NCI-H1048 (cell line): ENCODE measurements around the gene RAB6A.
"Not testable (repeated sequence)": the region's sequence is repeated elsewhere in the genome, so short reads cannot be mapped to it uniquely, and the experiment has no call there.

ENCODE experiments used
- DNase-seq: peaks from one replicate; lab custom pipeline; 2025; lab: John Stamatoyannopoulos, UW

RAB6A gene

DNA sequence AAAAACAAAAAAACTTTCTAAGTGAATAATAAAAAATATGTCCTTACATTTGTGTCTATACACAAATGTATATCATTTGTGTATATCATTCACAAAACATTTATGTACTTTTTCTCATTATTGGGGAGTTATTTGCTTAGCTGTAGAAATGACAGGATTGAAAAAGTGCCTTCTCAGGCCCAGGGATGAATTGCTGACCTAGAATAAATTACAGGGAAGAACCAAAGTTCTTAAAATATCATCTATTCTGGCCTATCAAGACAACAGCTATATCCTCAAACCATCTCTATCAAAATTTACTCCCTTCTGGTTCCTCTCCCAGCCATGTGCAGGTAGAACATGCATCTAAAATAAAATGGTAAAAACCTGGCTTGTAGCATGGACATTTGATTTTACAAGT lies 1.9 kb upstream of the RAB6A start:
- no peak for DNase-seq

DNA sequence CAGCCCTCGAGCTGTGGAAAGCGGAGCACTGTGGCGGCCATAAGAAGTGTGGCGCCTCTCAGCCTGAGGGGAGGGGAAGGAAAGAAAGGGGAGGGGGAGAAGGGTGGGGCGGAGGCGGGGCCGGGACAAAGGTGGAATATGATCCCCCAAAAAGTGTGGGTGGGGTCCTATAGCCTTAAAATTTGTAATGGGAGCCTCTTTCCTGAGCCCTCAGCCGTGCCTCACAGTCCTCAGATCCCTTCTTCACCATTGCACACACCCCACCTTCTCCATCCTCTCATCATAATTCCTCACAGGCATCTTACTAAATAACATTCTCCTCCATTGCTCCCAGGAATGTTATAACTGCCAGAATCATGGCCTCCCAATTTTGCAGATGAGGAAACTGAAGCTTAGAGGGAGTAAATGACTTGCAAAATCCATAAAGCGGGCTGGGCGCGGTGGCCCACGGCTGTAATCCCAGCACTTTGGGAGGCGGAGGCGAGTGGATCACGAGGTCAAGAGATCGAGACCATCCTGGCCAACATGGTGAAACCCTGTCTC lies 600 bp upstream of the RAB6A start:
- no peak for DNase-seq

DNA sequence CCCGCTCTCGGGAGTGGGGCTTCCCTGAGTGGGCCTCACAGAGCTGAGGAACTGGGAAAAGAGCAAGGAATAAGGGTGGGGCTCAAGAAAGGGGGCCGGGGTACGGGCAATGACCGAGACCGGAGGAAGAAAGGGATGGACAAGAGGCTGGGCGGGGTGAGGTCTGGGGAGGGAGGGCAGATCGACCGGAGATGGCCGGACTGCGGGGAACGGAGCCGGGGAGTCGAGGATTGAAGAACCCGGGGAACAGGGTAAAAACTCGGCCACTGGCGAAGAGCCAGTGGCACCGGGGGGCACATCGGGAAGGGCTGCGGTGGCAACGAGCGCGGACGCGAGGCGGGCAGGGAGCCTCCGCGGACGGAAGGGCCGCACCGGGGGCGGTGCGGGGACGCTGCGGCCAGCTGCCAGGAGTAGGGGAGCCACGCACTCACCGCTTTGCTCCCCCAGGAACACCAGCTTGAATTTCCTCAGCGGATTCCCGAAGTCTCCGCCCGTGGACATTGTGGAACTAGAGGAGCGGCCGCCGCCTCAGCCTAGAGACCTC lies 667 bp downstream of the RAB6A start:
- DNase-seq, result no peak

DNA sequence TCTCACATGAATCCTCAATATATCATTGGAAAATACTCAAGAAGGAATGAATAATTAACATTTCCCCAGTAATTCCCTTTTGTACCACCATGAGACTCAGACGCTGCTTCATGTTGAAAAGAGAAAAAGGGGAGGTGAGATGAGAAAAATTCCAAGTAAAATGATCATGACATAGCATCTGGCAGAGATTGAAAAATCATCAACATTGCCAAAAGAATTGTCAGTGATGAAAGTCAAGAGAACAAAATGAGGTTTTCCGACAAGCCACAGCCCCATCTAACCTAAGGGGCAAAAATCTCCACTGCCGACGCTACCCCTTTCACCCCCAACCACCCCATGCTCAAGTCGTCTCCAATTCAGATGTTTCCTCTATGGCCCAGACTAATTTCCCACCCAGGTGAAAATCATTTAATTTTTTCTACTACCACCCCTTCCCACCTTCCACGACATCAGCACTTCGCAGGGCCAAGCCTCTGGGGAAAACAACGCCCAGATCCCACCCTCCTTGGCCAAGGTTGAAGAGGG lies 1.2 kb downstream of the RAB6A start:
- no peak for DNase-seq

DNA sequence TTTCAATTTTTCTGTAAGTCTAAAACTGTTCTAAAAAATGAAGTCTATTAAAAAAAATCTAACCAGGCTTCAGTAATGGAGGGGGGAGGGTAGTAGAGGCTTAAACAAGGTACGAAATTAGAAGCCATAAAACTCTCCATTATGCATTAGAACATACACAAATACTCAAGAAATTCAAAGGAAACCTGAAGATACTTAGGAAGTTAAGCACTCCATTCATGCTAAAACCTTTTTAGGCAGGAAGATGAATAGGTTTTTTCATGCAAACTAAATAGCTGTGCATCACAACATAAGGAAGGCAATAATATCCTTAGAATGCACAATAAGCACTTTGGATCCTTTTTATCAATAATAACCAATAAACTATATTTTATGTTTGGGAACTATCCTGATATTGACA lies 2.4 kb downstream of the RAB6A start:
- DNase-seq, result no peak

DNA sequence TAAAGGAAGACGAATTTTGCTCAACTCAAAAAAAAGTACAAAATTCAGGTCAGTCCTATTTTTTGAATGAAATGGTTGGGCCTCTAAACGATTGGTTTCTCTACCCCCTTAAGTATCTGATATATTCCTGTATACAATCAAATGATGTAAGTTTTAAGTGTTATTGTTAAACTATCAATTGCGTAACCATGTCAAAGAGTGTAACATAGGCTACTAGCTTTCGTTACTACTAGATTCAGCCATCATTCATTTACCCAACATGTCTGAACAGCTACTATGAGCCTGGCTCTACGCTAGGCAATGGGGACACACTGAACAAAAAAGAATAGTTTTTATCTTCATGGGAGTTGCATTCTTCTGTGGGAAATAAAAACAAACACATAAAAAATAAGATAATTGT lies 3.3 kb downstream of the RAB6A start:
- no peak for DNase-seq

DNA sequence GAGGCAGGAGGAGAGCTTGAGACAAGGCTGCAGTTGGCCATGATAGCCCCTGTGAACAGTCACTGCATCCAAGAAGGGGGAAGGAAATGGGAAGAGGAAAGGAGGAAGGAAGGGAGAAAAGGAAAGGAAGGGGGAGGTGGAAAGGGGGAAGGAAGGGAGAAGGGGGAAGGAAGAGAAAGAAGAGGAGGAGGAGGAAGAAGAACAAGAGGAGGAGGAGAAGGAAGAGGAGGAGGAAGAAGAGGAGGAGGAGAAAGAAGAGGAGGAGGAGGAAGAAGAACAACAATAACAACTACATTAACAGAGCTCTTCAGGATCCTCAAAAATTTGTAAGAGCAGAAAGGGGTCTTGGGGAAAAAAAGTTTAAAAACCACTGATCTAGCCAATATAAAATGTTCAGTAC lies 5.2 kb downstream of the RAB6A start:
- no peak for DNase-seq

DNA sequence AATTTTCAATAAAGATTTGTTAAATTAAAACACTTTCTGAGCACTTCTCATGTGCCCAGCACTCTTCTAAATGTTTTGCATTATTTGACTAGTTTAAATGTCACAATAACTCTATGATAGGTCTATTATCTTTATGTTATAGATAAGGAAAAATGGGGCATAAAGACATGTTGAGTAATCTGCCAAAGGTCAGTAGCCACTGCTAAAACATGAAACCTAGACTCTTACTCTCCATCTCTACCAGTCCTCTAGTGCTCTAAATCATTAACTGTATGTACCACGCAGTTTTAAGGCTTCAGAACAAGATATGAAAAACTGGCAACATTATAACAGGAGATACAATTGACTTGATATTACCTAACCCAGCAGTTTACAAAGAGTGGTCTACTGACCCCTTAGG lies 6.9 kb downstream of the RAB6A start:
- DNase-seq, result no peak

DNA sequence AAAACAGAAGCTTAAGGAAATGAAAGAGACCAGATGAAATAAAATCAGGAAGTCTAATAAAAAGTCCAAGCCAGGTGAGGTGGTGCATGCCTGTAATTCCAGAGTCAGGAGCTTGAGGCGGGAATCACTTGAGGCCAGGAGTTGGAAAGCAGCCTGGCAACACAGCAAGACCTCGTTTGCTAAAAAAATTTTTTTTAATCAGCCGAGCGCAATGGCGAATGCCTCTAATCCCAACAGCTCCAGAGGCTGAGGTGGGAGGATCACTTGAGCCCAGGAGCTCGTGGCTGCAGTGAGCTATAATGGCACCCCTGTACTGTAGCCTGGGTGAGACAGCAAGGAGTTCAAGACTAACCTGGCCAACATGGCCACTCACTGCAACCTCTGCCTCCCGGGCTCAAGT lies 8.0 kb downstream of the RAB6A start:
- DNase-seq, result no peak

DNA sequence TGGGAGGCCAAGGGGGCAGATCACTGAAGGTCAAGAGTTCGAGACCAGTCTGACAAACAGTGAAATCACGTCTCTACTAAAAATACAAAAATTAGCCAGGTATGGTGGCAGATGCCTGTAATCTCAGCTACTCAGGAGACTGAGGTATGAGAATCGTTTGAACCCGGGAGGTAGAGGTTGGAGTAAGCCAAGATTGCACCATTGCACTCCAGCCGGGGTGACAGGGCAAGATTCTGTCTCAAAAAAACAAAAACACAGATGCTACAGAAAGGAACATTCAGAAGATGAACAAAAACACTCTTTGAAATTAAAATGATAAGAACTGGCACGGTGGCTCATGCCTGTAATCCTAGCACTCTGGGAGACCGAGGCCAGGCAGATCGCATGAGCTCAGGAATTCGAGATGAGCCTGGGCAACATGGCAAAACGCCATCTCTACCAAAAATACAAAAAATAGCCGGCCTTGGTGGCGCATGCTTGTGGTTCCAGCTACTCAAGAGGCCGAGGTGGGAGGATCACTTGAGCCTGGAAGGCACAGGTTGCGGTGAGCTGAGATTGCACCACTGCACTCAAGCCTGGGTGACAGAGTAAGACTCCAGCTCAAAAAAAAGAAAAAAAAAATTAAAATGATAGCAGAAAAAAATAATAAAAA lies 8.5 kb downstream of the RAB6A start:
- DNase-seq, result no peak

DNA sequence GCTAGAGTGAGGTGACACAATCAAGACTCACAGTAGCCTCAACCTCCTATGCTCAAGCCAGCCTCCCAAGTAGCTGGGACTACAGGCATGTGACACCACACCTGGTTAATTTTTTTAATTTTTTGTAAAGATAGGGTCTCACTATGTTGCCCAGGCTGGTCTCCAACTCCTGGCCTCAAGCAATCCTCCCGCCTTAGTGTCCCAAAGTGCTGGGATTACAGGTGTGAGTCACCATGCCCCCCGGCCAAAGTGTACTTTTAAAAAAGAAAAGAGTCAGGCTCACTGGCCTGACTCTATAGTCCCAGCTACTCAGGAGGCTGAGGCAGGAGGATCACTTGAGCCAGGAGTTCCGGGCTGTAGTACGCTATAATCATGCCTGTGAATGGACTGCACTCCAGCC lies 10.0 kb downstream of the RAB6A start:
- DNase-seq, result not testable (repeated sequence)

DNA sequence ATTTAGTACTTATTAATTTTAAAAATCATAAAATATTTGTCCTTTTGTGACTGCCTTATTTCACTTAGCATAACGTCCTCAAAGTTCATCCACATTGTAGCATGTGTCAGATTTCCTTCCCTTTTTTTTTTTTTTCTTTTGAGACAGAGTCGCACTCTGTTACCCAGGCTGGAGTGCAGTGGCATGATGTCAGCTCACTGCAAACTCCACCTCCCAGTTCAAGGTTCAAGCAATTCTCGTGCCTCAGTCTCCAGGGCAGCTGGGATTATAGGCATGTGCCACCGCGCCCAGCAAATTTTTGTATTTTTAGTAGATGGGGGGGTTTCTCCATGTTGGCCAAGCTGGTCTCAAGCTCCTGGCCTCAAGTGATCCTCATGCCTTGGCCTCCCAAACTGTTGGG lies 10.6 kb downstream of the RAB6A start:
- DNase-seq, result no peak

DNA sequence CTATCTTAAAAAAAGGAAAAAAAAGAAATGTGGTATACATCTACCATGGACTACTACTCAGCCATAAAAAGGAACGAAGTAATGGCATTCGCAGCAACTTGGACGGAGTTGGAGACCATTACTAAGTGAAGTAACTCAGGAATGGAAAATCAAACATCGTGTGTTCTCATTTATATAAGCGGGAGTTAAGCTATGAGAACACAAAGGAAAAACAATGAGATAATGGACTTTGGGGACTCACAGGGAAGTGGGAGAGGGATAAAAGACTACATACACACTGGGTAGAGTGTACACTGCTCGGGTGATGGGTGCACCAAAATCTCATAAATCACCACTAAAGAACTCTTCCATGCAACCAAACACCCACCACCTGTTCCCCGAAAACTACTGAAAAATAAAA lies 11.8 kb downstream of the RAB6A start:
- no peak for DNase-seq

DNA sequence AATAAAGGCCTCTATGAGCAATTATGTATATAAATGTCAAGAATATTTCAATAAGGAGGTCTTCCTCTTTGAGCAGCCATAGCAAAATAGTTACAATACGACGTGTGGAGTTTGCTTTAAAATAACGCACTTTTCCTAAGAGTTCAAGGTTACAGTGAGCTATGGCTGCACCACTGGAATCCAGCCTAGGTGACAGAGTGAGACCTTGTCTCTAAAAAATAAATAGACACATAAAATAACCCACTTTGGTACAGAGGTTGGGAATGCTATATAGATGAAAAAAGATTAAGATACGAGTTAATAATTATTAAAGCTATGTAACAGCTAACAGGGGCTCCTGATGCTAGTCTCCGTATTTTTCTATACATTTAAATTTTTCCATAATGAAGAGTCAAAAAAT lies 12.6 kb downstream of the RAB6A start:
- DNase-seq, result no peak

DNA sequence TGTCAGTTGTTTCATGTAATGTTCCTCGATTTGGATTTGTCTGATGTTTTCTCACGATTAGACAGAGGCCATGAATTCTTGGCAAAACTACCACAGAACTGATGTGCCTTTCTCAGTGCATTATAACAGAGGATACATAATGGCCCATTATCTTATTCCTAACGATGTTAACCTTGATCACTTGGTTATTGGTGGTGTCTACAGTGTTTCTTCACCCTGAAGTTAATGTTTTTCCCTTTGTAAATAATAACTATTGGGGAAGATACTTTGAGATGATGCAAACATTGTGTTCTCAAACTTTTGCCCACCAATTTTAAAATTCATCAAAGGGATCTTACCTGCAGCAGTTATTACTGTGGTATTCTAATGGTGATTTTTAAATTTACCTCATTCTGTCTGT lies 13.1 kb downstream of the RAB6A start:
- no peak for DNase-seq

DNA sequence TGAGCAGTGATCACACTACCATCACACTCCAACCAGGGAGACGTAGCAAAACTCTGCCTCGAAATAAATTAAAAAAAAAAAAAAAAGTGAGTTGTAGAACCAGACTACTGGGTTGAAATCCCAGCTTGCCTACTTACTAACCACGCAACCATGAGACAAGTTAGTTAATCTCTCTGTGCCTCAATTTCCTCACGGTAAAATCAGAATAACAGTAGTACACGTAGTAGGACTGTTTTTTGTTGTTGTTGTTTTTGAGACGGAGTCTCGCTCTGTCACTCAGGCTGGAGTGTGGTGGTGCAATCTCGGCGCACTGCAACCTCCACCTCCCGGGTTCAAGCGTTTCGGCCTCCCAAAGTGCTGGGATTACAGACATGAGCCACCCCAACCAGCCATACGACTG lies 14.2 kb downstream of the RAB6A start:
- DNase-seq, result no peak

DNA sequence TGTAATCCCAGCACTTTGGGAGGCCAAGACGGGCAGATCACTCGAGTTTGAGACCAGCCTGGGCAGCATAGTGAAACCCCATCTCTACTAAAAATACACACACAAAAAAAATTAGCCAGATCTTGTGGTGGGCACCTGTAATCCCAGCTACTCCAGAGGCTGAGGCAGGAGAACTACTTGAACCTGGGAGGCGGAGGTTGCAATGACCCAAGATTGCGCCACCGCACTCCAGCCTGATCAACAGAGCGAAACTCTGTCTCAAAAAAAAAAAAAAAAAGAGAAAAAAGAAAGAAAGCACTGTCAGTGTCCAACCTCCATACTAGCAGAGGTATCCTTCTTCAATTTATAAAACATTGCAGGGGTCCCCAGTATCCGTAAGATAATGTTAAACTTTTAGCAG lies 17.8 kb downstream of the RAB6A start:
- no peak for DNase-seq

DNA sequence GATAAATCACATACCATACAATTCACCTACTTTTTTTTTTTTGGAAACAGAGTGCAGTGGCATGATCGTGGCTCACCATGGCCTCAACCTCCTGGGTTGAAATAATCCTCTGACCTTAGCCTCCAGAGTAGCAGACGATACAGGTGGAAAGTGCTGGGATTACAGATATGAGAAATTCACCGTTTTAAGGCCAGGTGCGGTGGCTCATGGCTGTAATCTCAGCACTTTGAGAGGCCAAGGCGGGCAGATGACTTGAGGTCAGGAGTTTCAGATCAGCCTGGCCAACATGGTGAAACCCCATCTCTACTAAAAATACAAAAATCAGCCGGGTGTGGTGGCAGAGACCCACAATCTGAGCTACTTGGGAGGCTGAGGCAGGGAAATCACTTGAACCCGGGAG lies 24.9 kb downstream of the RAB6A start:
- DNase-seq, result not testable (repeated sequence)

DNA sequence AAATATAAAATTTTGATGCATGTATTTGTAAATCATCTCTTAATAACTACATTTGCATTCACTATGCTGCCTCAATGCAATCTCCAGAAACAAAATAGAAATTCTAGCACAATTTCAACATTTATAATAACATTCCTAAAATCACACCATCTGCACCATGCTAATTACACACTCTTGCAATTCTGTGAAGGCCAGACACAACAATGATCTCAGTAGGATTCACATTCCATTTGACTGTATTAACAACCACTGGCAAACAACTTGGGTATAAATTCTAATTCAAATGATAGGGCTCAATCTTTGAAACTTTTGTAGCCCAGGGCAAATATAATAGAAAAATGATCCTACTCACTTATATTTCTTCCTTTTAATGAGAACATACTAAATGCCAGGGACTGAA lies 25.9 kb downstream of the RAB6A start:
- no peak for DNase-seq

DNA sequence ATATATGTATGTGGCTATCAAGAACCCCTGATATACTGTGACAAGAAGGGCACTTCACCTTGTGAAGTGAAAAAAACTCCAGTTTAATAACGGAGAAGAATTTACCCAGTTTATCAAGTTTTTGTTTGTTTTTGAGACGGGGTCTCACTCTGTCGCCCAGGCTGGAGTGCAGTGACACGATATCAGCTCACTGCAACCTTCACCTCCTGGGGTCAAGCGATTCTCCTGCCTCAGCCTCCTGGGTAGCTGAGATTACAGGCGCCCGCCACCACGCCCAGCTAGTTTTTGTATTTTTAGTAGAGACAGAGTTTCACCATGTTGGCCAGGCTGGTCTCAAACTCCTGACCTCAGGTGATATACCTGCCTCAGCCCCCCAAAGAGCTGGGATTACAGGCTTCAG lies 26.9 kb downstream of the RAB6A start:
- not testable (repeated sequence) for DNase-seq

DNA sequence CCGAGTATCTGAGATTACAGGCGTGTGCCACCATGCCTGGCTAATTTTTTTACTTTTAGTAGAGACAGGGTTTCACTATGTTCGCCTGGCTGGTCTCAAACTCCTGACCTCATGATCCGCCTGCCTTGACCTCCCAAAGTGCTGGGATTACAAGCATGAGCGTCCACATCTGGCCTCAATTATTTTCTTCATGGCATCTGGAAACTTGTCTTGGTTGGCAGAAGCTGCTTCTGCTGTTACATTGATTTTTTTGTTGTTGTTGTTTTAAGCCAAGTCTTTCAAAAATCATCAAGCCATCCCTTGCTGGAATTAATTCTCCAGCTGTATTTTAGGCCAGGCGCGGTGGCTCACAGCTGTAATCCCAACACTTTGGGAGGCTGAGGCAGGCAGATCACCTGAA lies 27.9 kb downstream of the RAB6A start:
- DNase-seq, result not testable (repeated sequence)

DNA sequence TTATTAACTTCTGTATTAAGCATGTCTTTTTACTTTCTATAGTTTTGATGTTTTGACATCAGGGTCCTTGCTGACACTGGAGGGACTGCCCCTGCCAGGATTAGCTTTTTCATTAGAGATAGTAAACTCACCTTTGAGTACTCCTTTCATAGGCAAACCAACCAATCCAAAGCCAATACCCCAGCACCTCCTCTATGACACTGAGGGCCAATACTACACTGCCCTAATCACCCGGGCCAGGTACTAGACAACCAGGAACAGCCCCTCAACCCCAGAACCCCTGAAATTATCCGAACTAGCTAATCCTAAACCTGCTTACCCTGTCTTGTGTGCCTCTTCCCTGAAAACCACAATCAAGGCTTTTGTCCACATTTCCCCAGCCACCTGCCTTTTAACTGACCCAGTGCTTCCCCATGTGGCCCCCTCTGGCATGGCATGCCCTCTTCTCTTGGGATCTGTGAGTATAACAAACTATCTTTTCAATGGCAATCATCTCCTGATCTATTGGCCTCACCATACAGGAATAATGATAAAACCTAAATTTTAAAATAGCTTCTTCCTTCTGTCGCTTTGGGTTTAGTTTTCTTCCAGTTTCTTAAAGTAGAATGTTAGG lies 31.2 kb downstream of the RAB6A start:
- DNase-seq, result no peak

DNA sequence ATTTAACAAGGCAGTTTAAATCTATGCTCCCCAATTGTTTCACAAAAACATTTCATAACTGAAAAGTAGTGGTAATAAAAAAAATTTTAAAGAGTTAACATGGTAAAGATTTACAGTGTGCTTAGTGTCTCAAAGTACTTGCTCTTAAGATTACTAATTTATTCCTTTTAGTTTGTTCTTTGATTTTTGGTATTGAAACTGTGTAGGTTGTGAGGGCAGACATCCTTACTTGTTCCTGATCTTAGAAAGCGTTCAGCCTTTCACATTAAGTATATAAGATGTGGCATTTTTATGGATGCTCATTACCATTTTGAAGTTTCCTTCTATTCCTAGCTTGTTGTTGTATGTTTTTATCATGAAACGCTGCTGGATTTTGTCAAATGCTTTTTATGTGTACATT lies 32.9 kb downstream of the RAB6A start:
- DNase-seq, result no peak

DNA sequence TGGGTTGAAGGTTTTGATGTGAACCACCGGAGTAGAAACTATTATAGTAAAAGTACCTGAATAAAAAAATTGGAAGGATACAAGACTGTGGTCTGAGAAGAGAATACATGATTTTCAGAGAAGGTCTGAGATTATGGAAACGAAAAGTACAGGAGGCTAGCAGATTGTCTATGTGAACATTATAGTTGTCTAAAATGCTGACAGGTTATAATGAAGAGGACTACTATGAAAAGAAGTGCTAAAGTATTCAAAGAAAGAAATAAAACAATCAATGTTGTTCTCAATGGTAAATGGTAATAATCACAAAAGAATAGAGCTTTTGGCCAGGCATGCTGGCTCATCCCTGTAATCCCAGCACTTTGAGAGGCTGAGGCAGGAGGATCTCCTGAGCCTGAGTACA lies 34.0 kb downstream of the RAB6A start:
- DNase-seq, result no peak
